Calu3 (cell line): ENCODE measurements around the gene WNT9B. TPM values are rescaled to one million over a fixed set of nuclear protein-coding genes. Genes with fewer than 3 reads are reported as not detected.
"Not testable (repeated sequence)": the region's sequence is repeated elsewhere in the genome, so short reads cannot be mapped to it uniquely, and the experiment has no call there.

ENCODE experiments used
- BruUV-seq: library from RNA; stranded (reverse); fragments of 400-500 nt; replicated peaks from 2 replicates; lab custom pipeline; 2021; lab: Mats Ljungman, UMichigan
- CTCF ChIA-PET: fragments of 300-600 bp; sonication (Branson Sonifier 250); formaldehyde crosslinking; loops from one replicate; lab custom pipeline; 2022; ENCODE audit warnings: antibody characterized with exemption; lab: Charles Lee
- DNase-seq: peaks from one replicate; pipeline ENCODE4 v3.0.0; 2022
- H3K27ac Mint-ChIP-seq: one replicate; pipeline ENCODE4 v1.8.0; 2022; ENCODE audit warnings: mixed read lengths; ENCODE audit not compliant: unreplicated experiment
- H3K27me3 Mint-ChIP-seq: one replicate; pipeline ENCODE4 v1.8.0; 2022; ENCODE audit warnings: mixed read lengths; ENCODE audit not compliant: unreplicated experiment
- H3K36me3 Mint-ChIP-seq: one replicate; pipeline ENCODE4 v1.8.0; 2022; ENCODE audit warnings: mild to moderate bottlenecking, moderate library complexity, mixed read lengths; ENCODE audit not compliant: insufficient read depth, unreplicated experiment
- H3K4me1 Mint-ChIP-seq: one replicate; pipeline ENCODE4 v1.8.0; 2022; ENCODE audit warnings: mild to moderate bottlenecking, low read depth, mixed read lengths; ENCODE audit not compliant: unreplicated experiment
- H3K4me3 Mint-ChIP-seq: one replicate; pipeline ENCODE4 v1.8.0; 2022; ENCODE audit warnings: mild to moderate bottlenecking, low read depth, moderate library complexity, mixed read lengths; ENCODE audit not compliant: unreplicated experiment
- H3K9me3 Mint-ChIP-seq: one replicate; pipeline ENCODE4 v1.8.0; 2022; ENCODE audit warnings: low read depth, mixed read lengths; ENCODE audit not compliant: unreplicated experiment
- CTCF ChIP-seq: fragments of 200-600 bp; IDR thresholded peaks from one replicate; pipeline ENCODE4 v1.8.0; 2022; ENCODE audit warnings: antibody characterized with exemption; ENCODE audit not compliant: unreplicated experiment
- intact Hi-C: fragments of 100-400 bp; cut with micrococcal nuclease; formaldehyde crosslinking; loops from one replicate; pipeline ENCODE4 v1.10.0; 2022; ENCODE audit not compliant: unreplicated experiment
- total RNA-seq: library from RNA; stranded (reverse); gene quantifications from 2 replicates; pipeline ENCODE4 v1.2.3, GENCODE V29; 2022

WNT9B gene
- total RNA-seq, 1 experiment from 2014 or later = not detected

- H3K4me3 Mint-ChIP-seq = no peak overlapping the region
- peaks cover 42% of the 10 kb centered on the region for H3K27me3 Mint-ChIP-seq
- no TSS peak for BruUV-seq
- H3K4me1 Mint-ChIP-seq = no peaks in the 10 kb centered on the region
- CTCF ChIA-PET = no interaction called here
- DNase-seq = no peak
- no peak for TF ChIP-seq CTCF
- H3K9me3 Mint-ChIP-seq = no peaks in the 10 kb centered on the region
- intact Hi-C loops = no loop called here
- peaks cover 3% of the 10 kb centered on the region for H3K36me3 Mint-ChIP-seq
- H3K27ac Mint-ChIP-seq = no peak overlapping the region
These were observed 66.1 kb downstream of the WNT9B start for GRCh38 chr17:46917516-46917915.

GRCh38 chr17:46921962-46922361 is 70.6 kb downstream of the WNT9B start:
- H3K4me1 Mint-ChIP-seq, CTCF ChIA-PET, intact Hi-C loops, H3K27ac Mint-ChIP-seq, H3K9me3 Mint-ChIP-seq, BruUV-seq, DNase-seq: not testable (repeated sequence)
- peaks cover 15% of the 10 kb centered on the region for H3K27me3 Mint-ChIP-seq
- H3K36me3 Mint-ChIP-seq = peaks cover 20% of the 10 kb centered on the region
- peak overlapping the region; percentile 87 for H3K4me3 Mint-ChIP-seq

- no peak for TF ChIP-seq CTCF
- Mint-ChIP-seq H3K9me3 (no peaks in the 10 kb centered on the region), H3K4me3 (peak overlapping the region; percentile 87), H3K27ac (peak overlapping the region; percentile 97), H3K36me3 (peaks cover 20% of the 10 kb centered on the region), H3K27me3 (peaks cover 15% of the 10 kb centered on the region), H3K4me1 (peaks cover 8% of the 10 kb centered on the region)
- CTCF ChIA-PET = no interaction called here
- TSS peak; percentile 63 for BruUV-seq
- no peak for DNase-seq
- intact Hi-C loops = no loop called here
These were observed 71.1 kb downstream of the WNT9B start for GRCh38 chr17:46922487-46922803.

- TF ChIP-seq CTCF = no peak
- Mint-ChIP-seq H3K4me1 (peaks cover 8% of the 10 kb centered on the region), H3K36me3 (peaks cover 25% of the 10 kb centered on the region), H3K4me3 (peak within 1 kb of the TSS; percentile 87), H3K27me3 (peaks cover 15% of the 10 kb centered on the region), H3K9me3 (no peaks in the 10 kb centered on the region), H3K27ac (peak within 1 kb of the TSS; percentile 97)
- DNase-seq = peak; percentile 97
- BruUV-seq = no TSS peak
- CTCF ChIA-PET = no interaction called here
- intact Hi-C loops = no loop called here
These were observed 71.6 kb downstream of the WNT9B start, which contains the start of gene GOSR2 for GRCh38 chr17:46922804-46923635. Gene GOSR2, plus strand, starts transcription at chr17:46923160. Its CDS starts 33 bp downstream, at chr17:46923193.
